ENCODE data around the gene FAM200A. TPM values are rescaled to one million over a fixed set of nuclear protein-coding genes. Genes with fewer than 3 reads are reported as not detected.
A peak's percentile ranks its signal among the peaks of the same experiment; 100 is the strongest.
"Not testable (repeated sequence)": the region's sequence is repeated elsewhere in the genome, so short reads cannot be mapped to it uniquely, and the experiment has no call there.

Gene FAM200A
- total and polyA plus RNA-seq, 2 of the 8 experiments (the other 6 are each of a cell fraction or from before 2014, with no cell fraction given), result 4.3 to 7.5 TPM

DNA sequence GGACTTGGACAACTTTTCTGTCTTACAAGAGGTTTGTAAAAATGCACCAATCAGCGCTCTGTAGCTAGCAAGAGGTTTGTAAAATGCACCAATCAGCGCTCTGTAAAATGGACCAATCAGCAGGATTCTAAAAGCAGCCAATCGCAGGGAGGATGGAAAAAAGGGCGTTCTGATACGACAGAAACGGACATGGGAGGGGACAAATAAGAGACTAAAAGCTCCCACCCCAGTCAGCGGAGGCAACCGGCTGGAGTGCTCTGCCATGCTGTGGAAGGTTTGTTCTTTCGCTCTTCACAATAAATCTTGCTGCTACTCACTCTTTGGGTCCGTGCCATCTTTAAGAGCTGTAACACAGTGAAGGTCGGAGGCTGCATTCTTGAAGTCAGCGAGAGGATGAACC lies 50.7 kb downstream of the FAM200A start:
- not testable (repeated sequence) for H2BK5ac ChIP-seq (ENCODE audit: low read depth, low read length); H2AFZ ChIP-seq (ENCODE audit: low read length); H3K27ac ChIP-seq (ENCODE audit: low read depth, low read length); H4K5ac ChIP-seq (ENCODE audit: insufficient read length, low read depth, low read length); H2BK20ac ChIP-seq (ENCODE audit: low read length); H2BK12ac ChIP-seq (ENCODE audit: low read depth, low read length); DNase-seq (ENCODE audit: low read depth in 1 of 2, low spot score in 2 of 2); H3K14ac ChIP-seq (ENCODE audit: insufficient read length); H4K91ac ChIP-seq (replicated peaks; ENCODE audit: insufficient read length, low read length); H3K9me3 ChIP-seq (ENCODE audit: insufficient read depth in 2 of 2, low read depth in 1 of 2, low read length in 1 of 2); H3K23me2 ChIP-seq (ENCODE audit: low read depth, low read length); H3K36me3 ChIP-seq (ENCODE audit: control insufficient read depth in 2 of 4, insufficient read depth in 4 of 4, low read length in 3 of 4); H3K79me1 ChIP-seq (ENCODE audit: low read depth, low read length); FAIRE-seq; H4K8ac ChIP-seq (ENCODE audit: extremely low read depth, insufficient read depth, low read length); H3K56ac ChIP-seq (replicated peaks; ENCODE audit: insufficient read length, low read depth, low read length); H2BK15ac ChIP-seq (ENCODE audit: low read length); H3K4ac ChIP-seq (replicated peaks; ENCODE audit: insufficient read length, low read depth, low read length); H3K4me1 ChIP-seq (replicated peaks in 1 of 4; ENCODE audit: control insufficient read depth in 3 of 4, insufficient read depth in 4 of 4, low read length in 3 of 4); H2BK120ac ChIP-seq (replicated peaks; ENCODE audit: low read depth, low read length); H3K9ac ChIP-seq (replicated peaks in 1 of 4; ENCODE audit: extremely low read depth in 1 of 4, low read depth in 3 of 4, low read length in 3 of 4); H3K23ac ChIP-seq (ENCODE audit: insufficient read length); H3K27me3 ChIP-seq (replicated peaks in 1 of 4; ENCODE audit: control insufficient read depth in 3 of 4, extremely low read depth in 1 of 4, insufficient read depth in 3 of 4, low read length in 3 of 4); H2AK5ac ChIP-seq (ENCODE audit: low read depth, low read length); H3K18ac ChIP-seq (ENCODE audit: extremely low read depth, low read length)
- CTCF ChIA-PET (ENCODE audit: partially characterized antibody), result interaction anchor here (0.7 to 1.1 kb wide), 2 partner anchors 55 to 96 kb away, joined by 3 read pairs; no protein-coding TSS in a partner anchor
- POLR2A ChIA-PET (ENCODE audit: partially characterized antibody), result interaction anchor here (2.3 to 3.4 kb wide), 2 partner anchors 50 to 57 kb away, joined by 20 to 21 read pairs; partner anchors contain the start of genes FAM200A and ZNF655
- H4K20me1 ChIP-seq (replicated peaks in 1 of 2; ENCODE audit: control insufficient read depth in 1 of 2, insufficient read depth in 2 of 2, low read length in 2 of 2), result peaks cover 5 to 12% of the 10 kb centered on the region in 2 experiments
- H3K4me3 ChIP-seq (ENCODE audit: extremely low read depth in 1 of 4, insufficient read depth in 2 of 4, low read depth in 3 of 4, low read length in 4 of 4), result peak overlapping the region in 1 of 4 experiments; percentile 88; a peak in 2 of 8 replicates
- peaks cover 9 to 41% of the 10 kb centered on the region in 2 experiments for H3K79me2 ChIP-seq (ENCODE audit: control insufficient read depth in 1 of 2, insufficient read depth in 2 of 2, low read length in 2 of 2)
- 93% methylated on average over 12 of the region's 12 CpGs; no CpG with 5 or more reads in 1 of the 2 experiments for WGBS, 2 experiments (ENCODE audit: extremely low coverage in 1 of 2, insufficient coverage in 1 of 2, insufficient read length in 1 of 2, insufficient replicate concordance in 2 of 2, low coverage in 1 of 2, low lambda C conversion rate in 2 of 2, missing lambda C conversion rate in 1 of 2)
- H3K4me2 ChIP-seq (ENCODE audit: insufficient read depth in 1 of 2, low read depth in 2 of 2, low read length in 2 of 2), result peak overlapping the region in 1 of 2 experiments; percentile 63; a peak in 1 of 4 replicates

Data from H1 (cell line).